ENCODE measurements around the gene GATM. TPM values are rescaled to one million over a fixed set of nuclear protein-coding genes. Genes with fewer than 3 reads are reported as not detected.

Gene GATM
- total RNA-seq, 4 donors from 2014 or later = 20.6 to 62.3 (median 51.0) TPM

- Histone ChIP-seq H3K4me1 (no peaks in the 10 kb centered on the region), H3K27me3 (no peaks in the 10 kb centered on the region), H3K27ac (no peak overlapping the region), H3K36me3 (no peaks in the 10 kb centered on the region), H3K4me3 (replicated peaks in 1 of 3) (no peak overlapping the region), H3K9me3 (no peaks in the 10 kb centered on the region)
- intact Hi-C loops (cut with DNase I) = loop anchor here (5.0 kb wide), 1 partner anchor 90 kb away; no protein-coding TSS in a partner anchor
- DNase-seq = no peak
- TF ChIP-seq CTCF (IDR thresholded peaks at IDR 0.05) (no peak), POLR2A (IDR thresholded peaks at IDR 0.05) (no peak)
- 83 to 85% methylated on average over 6 of the region's 6 CpGs for WGBS, 2 donors
These were observed 18.8 kb upstream of the GATM start for GRCh38 chr15:45397116-45397665.

GRCh38 chr15:45395943-45396342 lies 17.6 kb upstream of the GATM start:
- Histone ChIP-seq H3K27ac (no peak overlapping the region), H3K36me3 (no peaks in the 10 kb centered on the region), H3K9me3 (no peaks in the 10 kb centered on the region), H3K4me3 (replicated peaks in 1 of 3) (no peak overlapping the region), H3K27me3 (no peaks in the 10 kb centered on the region), H3K4me1 (no peaks in the 10 kb centered on the region)
- DNase-seq = no peak
- intact Hi-C loops (cut with DNase I) = loop anchor here (5.0 kb wide), 1 partner anchor 89 kb away; no protein-coding TSS in a partner anchor
- WGBS, 2 donors = 87 to 92% methylated on average over 4 of the region's 4 CpGs
- TF ChIP-seq POLR2A (IDR thresholded peaks at IDR 0.05) (no peak), CTCF (IDR thresholded peaks at IDR 0.05) (no peak)

GRCh38 chr15:45394681-45395080 lies 16.3 kb upstream of the GATM start:
- intact Hi-C loops (cut with DNase I) = loop anchor here (5.0 kb wide), 1 partner anchor 87 kb away; no protein-coding TSS in a partner anchor
- 89 to 91% methylated on average over 2 of the region's 2 CpGs for WGBS, 2 donors
- DNase-seq = no peak
- Histone ChIP-seq H3K9me3 (no peaks in the 10 kb centered on the region), H3K27ac (no peak overlapping the region), H3K36me3 (no peaks in the 10 kb centered on the region), H3K4me1 (peaks cover 0 to 2% of the 10 kb centered on the region in 2 donors), H3K27me3 (no peaks in the 10 kb centered on the region), H3K4me3 (replicated peaks in 1 of 3) (no peak overlapping the region)
- TF ChIP-seq CTCF (IDR thresholded peaks at IDR 0.05) (no peak), POLR2A (IDR thresholded peaks at IDR 0.05) (no peak)

DNA sequence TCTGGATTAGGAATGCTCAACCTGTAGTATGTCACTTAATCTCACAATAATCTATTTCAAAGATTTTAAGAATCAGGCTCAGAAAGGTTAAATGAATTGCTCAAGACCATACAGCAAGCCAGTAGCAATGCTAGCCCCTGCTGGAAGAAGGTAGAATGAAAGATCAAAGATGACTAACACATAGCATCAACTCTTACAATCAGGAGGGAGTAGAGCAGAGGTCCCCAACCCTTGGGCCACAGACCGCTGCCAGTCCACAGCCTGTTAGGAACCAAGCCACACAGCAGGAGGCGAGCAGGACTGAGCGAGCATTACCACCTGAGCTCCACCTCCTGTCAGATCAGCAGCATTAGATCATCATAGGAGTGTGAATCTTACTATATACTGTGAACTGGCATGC lies 15.5 kb upstream of the GATM start:
- no peaks in the 10 kb centered on the region for H3K27me3 ChIP-seq
- peaks cover 0 to 4% of the 10 kb centered on the region in 2 donors for H3K4me1 ChIP-seq
- intact Hi-C loops (cut with DNase I) = no loop called here
- no peak for TF ChIP-seq CTCF (IDR thresholded peaks at IDR 0.05)
- TF ChIP-seq POLR2A (IDR thresholded peaks at IDR 0.05) = no peak
- no peaks in the 10 kb centered on the region for H3K9me3 ChIP-seq
- H3K36me3 ChIP-seq = no peaks in the 10 kb centered on the region
- no peak overlapping the region for H3K4me3 ChIP-seq (replicated peaks in 1 of 3)
- no peak overlapping the region for H3K27ac ChIP-seq
- DNase-seq = no peak
- 80 to 86% methylated on average over 3 of the region's 3 CpGs for WGBS, 2 donors

DNA sequence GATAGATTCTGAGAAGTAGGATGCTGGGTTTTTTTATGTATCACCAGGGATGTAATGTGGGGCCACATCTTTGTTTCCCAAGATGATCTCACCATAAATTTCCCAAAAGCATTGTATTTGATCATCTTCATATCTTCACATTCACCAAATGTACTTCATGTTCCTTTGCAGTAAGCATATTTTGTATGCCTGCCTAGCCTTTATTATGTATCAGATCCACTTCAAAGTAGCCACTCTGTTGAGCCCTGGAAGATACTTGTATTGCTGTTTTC lies 14.2 kb upstream of the GATM start:
- H3K4me3 ChIP-seq (replicated peaks in 1 of 3) = no peak overlapping the region
- intact Hi-C loops (cut with DNase I) = no loop called here
- TF ChIP-seq CTCF (IDR thresholded peaks at IDR 0.05) = no peak
- TF ChIP-seq POLR2A (IDR thresholded peaks at IDR 0.05) = no peak

More for the DNA sequence above, 14.2 kb upstream of the GATM start:
- Histone ChIP-seq H3K27ac (no peak overlapping the region), H3K4me1 (peaks cover 0 to 9% of the 10 kb centered on the region in 2 donors), H3K27me3 (no peaks in the 10 kb centered on the region), H3K36me3 (no peaks in the 10 kb centered on the region), H3K9me3 (no peaks in the 10 kb centered on the region)
- DNase-seq = no peak

Data from thyroid gland (tissue), 4 donors.